GM12878 (cell line): ENCODE results near the gene MMP20. TPM values are rescaled to one million over a fixed set of nuclear protein-coding genes. Genes with fewer than 3 reads are reported as not detected.

Experiments used
- ATAC-seq: fragments of 200-7000 bp; cut with Tn5 transposase; 3 replicates; pipeline ENCODE4 v1.9.1; 2020; ENCODE audit warnings: mild to moderate bottlenecking, moderate library complexity
- BruUV-seq: library from RNA; stranded (reverse); fragments of 400-500 nt; replicated peaks from 2 replicates; lab custom pipeline; 2021; lab: Mats Ljungman, UMichigan
- CTCF ChIA-PET: fragments of 300-600 bp; sonication (Branson Sonifier 250); formaldehyde crosslinking; extraction: SDS; loops from one replicate; lab custom pipeline; 2021; ENCODE audit warnings: inconsistent platforms; lab: Yijun Ruan, JAX
- POLR2A ChIA-PET: fragments of 350-600 bp; formaldehyde crosslinking; extraction: SDS; loops from one replicate; lab custom pipeline; 2021; ENCODE audit warnings: inconsistent platforms; lab: Charles Lee
- RAD21 ChIA-PET: fragments of 300-600 bp; sonication (Branson Sonifier 250); formaldehyde crosslinking; loops from one replicate; lab custom pipeline; 2023; ENCODE audit warnings: antibody characterized with exemption; ENCODE audit not compliant: unreplicated experiment; lab: Charles Lee
- SMC1A ChIA-PET: fragments of 300-600 bp; sonication (Branson Sonifier 250); formaldehyde crosslinking; loops from one replicate; lab custom pipeline; 2023; ENCODE audit not compliant: unreplicated experiment, uncharacterized antibody; lab: Charles Lee
- DNase-seq: peaks from one replicate; pipeline ENCODE4 v3.0.0-alpha.2; 2011; ENCODE audit warnings: low read depth, low spot score
- FAIRE-seq: peaks from 3 replicates; lab custom pipeline; 2011; peaks lifted over from hg19 to GRCh38; lab: Jason Lieb, UNC
- H2AFZ ChIP-seq: 2 replicates; pipeline ENCODE4 v1.6.0; 2011; ENCODE audit warnings: low read depth, low read length, control low read depth; ENCODE audit not compliant: control insufficient read depth
- H3K27ac ChIP-seq: 2 replicates; pipeline ENCODE4 v1.5.1; 2011; ENCODE audit warnings: control low read depth; ENCODE audit not compliant: control insufficient read depth, insufficient read depth
- H3K27me3 ChIP-seq, 2 experiments: replicated peaks in 1 of 2; 2 replicates each; pipeline versions ENCODE4 v1.6.0 to v1.6.1; 2011; ENCODE audit warnings: low read length in 1 of 2; ENCODE audit not compliant: control insufficient read depth in 2 of 2, insufficient read depth in 2 of 2
- H3K36me3 ChIP-seq, 2 experiments: 2 replicates each; pipeline ENCODE4 v1.5.1; 2011; ENCODE audit warnings: low read length in 1 of 2; ENCODE audit not compliant: control insufficient read depth in 2 of 2, insufficient read depth in 2 of 2
- H3K4me1 ChIP-seq: 2 replicates; pipeline ENCODE4 v1.6.1; 2011; ENCODE audit warnings: mild to moderate bottlenecking, low read length, moderate library complexity, mixed read lengths; ENCODE audit not compliant: control insufficient read depth, insufficient read depth
- H3K4me2 ChIP-seq: 2 replicates; pipeline ENCODE4 v1.6.0; 2011; ENCODE audit warnings: control low read depth; ENCODE audit not compliant: control insufficient read depth, insufficient read depth
- H3K4me3 ChIP-seq: fragments of 200-600 bp; sonication (generic); 2 replicates; pipeline ENCODE4 v1.5.1; 2016
- H3K79me2 ChIP-seq: 2 replicates; pipeline ENCODE4 v1.6.0; 2011; ENCODE audit warnings: low read length; ENCODE audit not compliant: control insufficient read depth, insufficient read depth
- H3K9ac ChIP-seq: 2 replicates; pipeline ENCODE4 v1.8.0; 2011; ENCODE audit warnings: low read length, control low read depth, mixed read lengths; ENCODE audit not compliant: control insufficient read depth, insufficient read depth
- H3K9me3 ChIP-seq: replicated peaks from 3 replicates; pipeline ENCODE4 v1.5.1; 2011; ENCODE audit warnings: mild to moderate bottlenecking, low read length; ENCODE audit not compliant: control insufficient read depth, insufficient read depth
- H4K20me1 ChIP-seq: 2 replicates; pipeline ENCODE4 v1.6.0; 2011; ENCODE audit not compliant: control insufficient read depth, insufficient read depth
- CEBPB ChIP-seq, 2 experiments: fragments of 150-350 bp in 1 of 2; IDR thresholded peaks; 2 replicates each; pipeline ENCODE4 v1.6.1; 2012 to 2014; ENCODE audit warnings: low read depth in 2 of 2, low read length in 2 of 2, borderline replicate concordance in 1 of 2, inconsistent platforms in 1 of 2
- CREM ChIP-seq: IDR thresholded peaks from 2 replicates; pipeline ENCODE4 v1.6.1; 2014; ENCODE audit warnings: antibody characterized with exemption, low read depth
- FOS ChIP-seq: IDR thresholded peaks from 3 replicates; pipeline ENCODE4 v1.6.1; 2011; ENCODE audit warnings: borderline replicate concordance; ENCODE audit not compliant: insufficient read length; ENCODE audit errors: extremely low read depth
- HDGF ChIP-seq: fragments of 450-650 bp; IDR thresholded peaks from 2 replicates; pipeline ENCODE4 v1.6.1; 2016; ENCODE audit warnings: antibody characterized with exemption
- POLR2A ChIP-seq: IDR thresholded peaks from 2 replicates; pipeline ENCODE4 v1.6.1; 2011; ENCODE audit warnings: low read depth, mild to moderate bottlenecking, low read length
- YY1 ChIP-seq: IDR thresholded peaks from 2 replicates; pipeline ENCODE4 v1.6.1; 2011; ENCODE audit warnings: low read depth, mild to moderate bottlenecking, low read length
- in situ Hi-C: fragments of 300-500 bp; cut with MboI; formaldehyde crosslinking; loops from 9 replicates; pipeline ENCODE4 v1.14.3; 2018; ENCODE audit warnings: mixed read lengths
- intact Hi-C: fragments of 100-400 bp; cut with micrococcal nuclease; formaldehyde crosslinking; loops from one replicate; pipeline ENCODE4 v1.14.2; 2022; ENCODE audit not compliant: unreplicated experiment
- polyA plus RNA-seq, 11 experiments: library from polyadenylated mRNA; depleted of rRNA in 4 of 11; unstranded in 6 of 11; stranded (reverse) in 5 of 11; fragments of >200 nt; fragmentation: Nextera tagmentation in 4 of 11; fragmentation: Illumina TruSeq in 1 of 11; extraction: Ambion mirVana in 4 of 11; extraction: Trizol in 1 of 11; gene quantifications; 1 replicate in 1 of 11; 2 replicates in 10 of 11; pipeline versions ENCODE4 v1.2.1 to v1.2.3, GENCODE V29; 2011 to 2016; ENCODE audit warnings: inconsistent platforms in 2 of 11, missing spikeins in 2 of 11, low read depth in 1 of 11
- total RNA-seq, 4 experiments: library from RNA; depleted of rRNA in 3 of 4; stranded (reverse); fragments of >200 nt in 3 of 4; fragmentation: Illumina TruSeq in 1 of 4; extraction: Trizol in 1 of 4; gene quantifications; 2 replicates each; pipeline versions ENCODE4 v1.2.1 to v1.2.3, GENCODE V29; 2013 to 2021
- TF ChIP-seq, protein P1 (sequence below): fragments of 450-650 bp; IDR thresholded peaks from 2 replicates; pipeline ENCODE4 v1.6.1; 2017; ENCODE audit warnings: mild to moderate bottlenecking
- TF ChIP-seq, protein P2 (sequence below): IDR thresholded peaks from 2 replicates; pipeline ENCODE4 v1.6.1; 2011; ENCODE audit warnings: low read depth, mild to moderate bottlenecking, low read length, moderate library complexity, borderline replicate concordance; ENCODE audit errors: extremely low read depth

The MMP20 gene
- total and polyA plus RNA-seq, 10 of the 15 experiments (the other 5 are each of a cell fraction or from before 2014, with no cell fraction given), result 0.10 to 0.57 (median 0.19) TPM; not detected in 2

DNA sequence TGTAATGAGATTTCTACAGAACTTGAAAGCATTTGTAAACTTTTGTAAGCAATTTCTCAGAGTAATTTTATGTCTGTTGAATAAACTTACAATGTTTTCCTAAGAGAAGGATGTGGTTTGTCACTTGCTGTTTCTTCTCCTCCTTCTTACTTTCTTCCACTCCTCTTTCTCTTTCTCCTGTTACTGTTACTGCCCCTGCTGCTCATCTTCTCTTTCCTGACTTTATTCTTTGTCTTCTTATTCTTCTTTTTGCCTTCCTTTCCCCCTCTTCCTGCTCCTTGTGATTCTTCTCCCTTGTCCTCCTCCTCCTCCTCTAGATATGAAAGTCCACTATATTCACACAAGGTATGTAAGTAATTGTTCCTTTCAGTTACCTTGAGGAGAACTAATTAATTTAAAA is 63.5 kb downstream of the MMP20 start:
- Histone ChIP-seq H3K27me3 (no peaks in the 10 kb centered on the region), H3K79me2 (no peaks in the 10 kb centered on the region), H3K27ac (peak overlapping the region; percentile 13; the same call in 1 of the 2 replicates), H3K4me3 (no peak overlapping the region), H3K4me1 (peaks cover 56% of the 10 kb centered on the region), H3K36me3 (peaks cover 0 to 1% of the 10 kb centered on the region in 2 experiments; a peak in 1 of 4 replicates), H3K4me2 (peak overlapping the region; percentile 41; the same call in 1 of the 2 replicates), H4K20me1 (no peaks in the 10 kb centered on the region), H2AFZ (no peak overlapping the region), H3K9ac (no peak overlapping the region), H3K9me3 (peaks cover 18% of the 10 kb centered on the region)
- no peak for FAIRE-seq
- no TSS peak for BruUV-seq
- ChIA-PET SMC1A (interaction anchor here (0.6 to 18.2 kb wide), 13 partner anchors 7 to 104 kb away, joined by 3 to 399 read pairs (median 7); no protein-coding TSS in a partner anchor), POLR2A (interaction anchor here (0.8 to 3.9 kb wide), 3 partner anchors 10 to 30 kb away, joined by 4 to 25 read pairs (median 4); no protein-coding TSS in a partner anchor), CTCF (interaction anchor here (0.7 to 2.1 kb wide), 7 partner anchors 16 to 279 kb away, joined by 3 to 15 read pairs (median 3); no protein-coding TSS in a partner anchor), RAD21 (interaction anchor here (0.8 to 3.2 kb wide), 10 partner anchors 8 to 51 kb away, joined by 3 to 30 read pairs (median 6); no protein-coding TSS in a partner anchor)
- no peak for DNase-seq
- intact Hi-C loops (loop anchor here (1.0 to 5.0 kb wide), 4 partner anchors 19 to 244 kb away; partner anchors contain the start of gene BIRC3), in situ Hi-C loops (no loop called here)
- TF ChIP-seq, protein P1, sequence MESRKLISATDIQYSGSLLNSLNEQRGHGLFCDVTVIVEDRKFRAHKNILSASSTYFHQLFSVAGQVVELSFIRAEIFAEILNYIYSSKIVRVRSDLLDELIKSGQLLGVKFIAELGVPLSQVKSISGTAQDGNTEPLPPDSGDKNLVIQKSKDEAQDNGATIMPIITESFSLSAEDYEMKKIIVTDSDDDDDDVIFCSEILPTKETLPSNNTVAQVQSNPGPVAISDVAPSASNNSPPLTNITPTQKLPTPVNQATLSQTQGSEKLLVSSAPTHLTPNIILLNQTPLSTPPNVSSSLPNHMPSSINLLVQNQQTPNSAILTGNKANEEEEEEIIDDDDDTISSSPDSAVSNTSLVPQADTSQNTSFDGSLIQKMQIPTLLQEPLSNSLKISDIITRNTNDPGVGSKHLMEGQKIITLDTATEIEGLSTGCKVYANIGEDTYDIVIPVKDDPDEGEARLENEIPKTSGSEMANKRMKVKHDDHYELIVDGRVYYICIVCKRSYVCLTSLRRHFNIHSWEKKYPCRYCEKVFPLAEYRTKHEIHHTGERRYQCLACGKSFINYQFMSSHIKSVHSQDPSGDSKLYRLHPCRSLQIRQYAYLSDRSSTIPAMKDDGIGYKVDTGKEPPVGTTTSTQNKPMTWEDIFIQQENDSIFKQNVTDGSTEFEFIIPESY, result no peak
- no peak for TF ChIP-seq POLR2A
- TF ChIP-seq, protein P2, sequence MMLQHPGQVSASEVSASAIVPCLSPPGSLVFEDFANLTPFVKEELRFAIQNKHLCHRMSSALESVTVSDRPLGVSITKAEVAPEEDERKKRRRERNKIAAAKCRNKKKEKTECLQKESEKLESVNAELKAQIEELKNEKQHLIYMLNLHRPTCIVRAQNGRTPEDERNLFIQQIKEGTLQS, result no peak
- TF ChIP-seq YY1, result no peak
- no peak for TF ChIP-seq CREM
- peak; percentile 63; the same call in 1 of the 2 replicates for TF ChIP-seq HDGF
- no peak for TF ChIP-seq CEBPB (IDR thresholded peaks at IDR 0.05; ENCODE audit: borderline replicate concordance in 1 of 2, low read depth in 2 of 2, low read length in 2 of 2)
- no peak for TF ChIP-seq FOS
- ATAC-seq, result no peak
